ENCODE results near the gene KLHL17. TPM values are rescaled to one million over a fixed set of nuclear protein-coding genes. Genes with fewer than 3 reads are reported as not detected.
"Not testable (repeated sequence)": the region's sequence is repeated elsewhere in the genome, so short reads cannot be mapped to it uniquely, and the experiment has no call there.

KLHL17 gene
- total RNA-seq, 1 donor: 3.0 TPM

DNA sequence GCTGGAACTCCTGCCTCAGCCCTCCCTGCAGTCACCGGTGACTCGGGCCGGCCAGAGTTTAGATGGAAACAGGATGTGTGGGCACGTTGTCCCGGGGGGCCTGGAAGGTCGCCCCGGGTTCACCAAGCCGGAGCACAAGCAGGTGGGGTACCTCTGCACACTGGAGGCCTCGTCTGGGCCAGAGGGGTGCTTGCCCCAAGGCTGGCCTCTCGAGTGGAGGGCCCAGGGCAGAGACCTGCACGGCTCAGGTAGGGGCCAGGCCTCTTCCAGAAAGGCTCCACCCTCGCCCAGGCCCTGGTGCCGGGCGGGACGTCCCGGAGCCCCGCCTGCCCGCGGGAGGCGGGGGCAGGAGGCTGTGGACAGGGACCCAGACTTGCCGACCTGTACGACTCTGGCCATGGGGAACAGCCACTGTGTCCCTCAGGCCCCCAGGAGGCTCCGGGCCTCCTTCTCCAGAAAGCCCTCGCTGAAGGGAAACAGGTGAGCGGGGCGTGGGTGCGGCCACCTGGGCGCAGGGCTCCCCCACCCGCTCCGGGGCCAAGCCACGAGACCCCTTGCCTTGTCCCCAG, 5.8 kb downstream of the KLHL17 start, which contains the start of gene PLEKHN1:
TSS of gene PLEKHN1 (plus strand) at position 348 of the 569 bp plus-strand sequence. CDS start at position 398, 50 bp downstream.
- peak in 2 of 3 donors; percentile 23 to 48 for DNase-seq (ENCODE audit: low read depth in 2 of 3, low spot score in 2 of 3)

DNA sequence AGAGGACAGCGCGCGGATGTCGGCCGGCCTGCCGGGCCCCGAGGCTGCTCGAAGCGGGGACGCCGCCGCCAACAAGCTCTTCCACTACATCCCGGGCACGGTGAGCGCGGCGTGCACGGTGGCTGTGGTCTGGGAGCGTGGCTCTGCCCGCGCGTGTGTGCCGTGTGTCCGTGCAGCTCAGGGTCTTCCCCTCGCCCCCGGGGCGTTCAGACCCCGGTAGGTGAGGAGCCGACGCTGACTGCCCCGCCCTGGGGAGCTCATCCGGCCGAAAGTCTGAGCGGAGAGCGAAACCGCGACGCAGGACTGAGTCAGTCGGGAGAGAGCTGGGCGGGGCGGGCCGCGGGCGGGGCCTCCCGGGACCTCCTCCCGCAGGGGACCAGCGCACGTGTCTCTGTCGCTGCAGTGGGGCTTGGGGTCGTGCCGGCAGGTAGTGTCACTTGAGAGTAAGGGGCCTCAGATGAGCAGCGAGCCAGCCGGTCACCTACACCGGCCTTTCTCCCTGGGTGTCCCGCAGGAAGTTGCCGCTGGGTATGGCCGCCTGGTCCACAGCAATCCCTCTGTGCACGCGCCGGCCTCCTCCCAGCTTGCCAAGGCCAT, 6.4 kb downstream of the KLHL17 start:
- DNase-seq (ENCODE audit: low read depth in 2 of 3, low spot score in 2 of 3): peak; percentile 44 to 74 (median 57)

DNA sequence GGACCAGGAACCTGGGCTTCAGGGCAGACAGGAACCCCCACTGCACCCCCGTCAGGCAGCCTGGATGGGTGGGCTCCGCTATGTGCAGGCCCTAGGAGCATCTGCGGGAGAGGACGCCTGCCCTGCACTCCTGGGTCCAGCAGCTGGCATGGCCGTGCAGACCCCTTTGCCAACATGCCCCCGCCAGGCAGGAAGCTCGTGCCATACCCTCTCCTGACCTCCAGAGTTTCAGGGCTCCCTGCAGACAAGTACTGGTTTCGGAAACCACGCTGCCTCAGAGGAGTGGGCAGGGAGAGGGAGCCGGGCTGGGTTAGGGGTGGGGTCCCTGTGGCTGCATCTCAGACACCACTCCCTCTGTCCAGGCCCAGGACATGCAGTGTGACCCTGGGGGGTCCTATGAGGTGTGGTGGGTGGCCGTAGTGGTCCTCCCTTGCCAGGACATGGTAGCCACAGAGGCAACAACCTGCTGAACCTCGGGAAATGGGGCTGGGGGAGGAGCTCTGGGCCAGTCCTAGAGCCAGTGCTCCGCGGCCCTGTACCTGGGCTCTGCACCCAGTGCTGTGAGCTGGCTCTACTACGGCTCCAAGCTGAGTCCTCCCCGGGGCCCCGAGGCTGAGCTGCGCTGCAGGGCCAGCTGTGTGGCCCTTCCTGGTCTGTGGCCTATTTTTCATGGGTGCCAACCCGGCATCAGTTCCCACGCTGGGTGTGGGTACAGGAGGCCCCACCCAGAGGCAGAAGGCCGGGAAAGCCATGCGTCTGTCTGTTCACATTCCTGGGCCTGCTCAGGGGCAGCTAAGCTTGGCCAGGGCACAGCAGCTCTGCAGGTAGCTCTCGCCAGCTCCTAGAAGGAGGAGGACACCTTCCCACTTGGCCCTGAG, 7.3 kb downstream of the KLHL17 start:
- no peak for DNase-seq (ENCODE audit: low read depth in 2 of 3, low spot score in 2 of 3)

DNA sequence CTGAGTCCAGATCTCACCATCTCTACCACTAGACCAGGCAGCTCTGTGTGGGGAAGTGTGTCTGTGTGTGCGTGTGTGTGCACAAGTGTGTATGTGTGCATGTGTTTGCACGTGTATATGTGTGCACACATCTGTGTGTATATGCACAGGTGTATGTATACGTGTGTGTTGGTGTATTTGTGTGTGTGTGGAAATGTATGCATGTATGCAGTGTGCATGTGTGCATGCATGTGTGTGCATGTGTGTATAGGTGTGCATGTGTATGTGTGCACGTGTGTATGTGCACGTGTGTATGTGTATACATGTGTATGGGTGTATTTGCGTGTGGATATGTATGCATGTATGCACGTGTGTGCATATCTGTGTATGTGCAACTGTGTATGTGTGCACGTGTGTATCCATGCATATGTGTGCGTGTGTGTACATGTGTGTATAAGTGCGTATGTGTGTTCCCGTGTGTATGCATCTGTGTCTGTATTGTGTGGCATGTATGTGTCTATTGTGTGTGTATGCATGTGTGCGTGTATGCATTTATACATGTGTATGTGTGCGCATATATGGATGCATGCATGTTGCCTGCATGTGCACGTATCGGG, 9.0 kb downstream of the KLHL17 start:
- DNase-seq (ENCODE audit: low read depth in 2 of 3, low spot score in 2 of 3): no peak

DNA sequence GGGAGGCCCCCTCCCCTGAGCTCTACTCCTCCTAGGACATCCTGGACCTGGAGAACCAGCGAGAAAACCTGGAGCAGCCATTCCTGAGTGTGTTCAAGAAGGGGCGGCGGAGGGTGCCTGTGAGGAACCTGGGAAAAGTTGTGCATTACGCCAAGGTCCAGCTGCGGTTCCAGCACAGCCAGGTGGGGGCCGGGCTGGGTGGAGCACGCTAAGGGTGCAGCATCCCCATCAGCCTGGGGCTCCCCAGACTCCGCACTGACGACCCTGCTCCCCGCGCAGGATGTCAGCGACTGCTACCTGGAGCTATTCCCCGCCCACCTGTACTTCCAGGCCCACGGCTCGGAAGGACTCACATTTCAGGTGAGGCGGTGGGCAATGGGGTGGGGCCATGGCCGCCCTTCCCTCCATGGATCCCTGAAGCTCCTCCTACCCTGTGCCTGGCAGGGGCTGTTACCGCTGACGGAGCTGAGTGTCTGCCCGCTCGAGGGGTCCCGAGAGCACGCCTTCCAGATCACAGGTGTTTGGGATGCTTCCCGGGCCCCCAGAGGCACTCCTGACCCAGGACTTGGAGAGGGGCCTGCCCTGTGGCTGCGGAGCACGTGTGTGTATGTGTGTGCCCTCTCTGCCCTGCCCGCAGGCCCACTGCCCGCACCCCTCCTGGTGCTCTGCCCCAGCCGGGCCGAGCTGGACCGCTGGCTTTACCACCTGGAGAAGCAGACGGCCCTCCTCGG, 10.0 kb downstream of the KLHL17 start:
- DNase-seq (ENCODE audit: low read depth in 2 of 3, low spot score in 2 of 3): no peak

DNA sequence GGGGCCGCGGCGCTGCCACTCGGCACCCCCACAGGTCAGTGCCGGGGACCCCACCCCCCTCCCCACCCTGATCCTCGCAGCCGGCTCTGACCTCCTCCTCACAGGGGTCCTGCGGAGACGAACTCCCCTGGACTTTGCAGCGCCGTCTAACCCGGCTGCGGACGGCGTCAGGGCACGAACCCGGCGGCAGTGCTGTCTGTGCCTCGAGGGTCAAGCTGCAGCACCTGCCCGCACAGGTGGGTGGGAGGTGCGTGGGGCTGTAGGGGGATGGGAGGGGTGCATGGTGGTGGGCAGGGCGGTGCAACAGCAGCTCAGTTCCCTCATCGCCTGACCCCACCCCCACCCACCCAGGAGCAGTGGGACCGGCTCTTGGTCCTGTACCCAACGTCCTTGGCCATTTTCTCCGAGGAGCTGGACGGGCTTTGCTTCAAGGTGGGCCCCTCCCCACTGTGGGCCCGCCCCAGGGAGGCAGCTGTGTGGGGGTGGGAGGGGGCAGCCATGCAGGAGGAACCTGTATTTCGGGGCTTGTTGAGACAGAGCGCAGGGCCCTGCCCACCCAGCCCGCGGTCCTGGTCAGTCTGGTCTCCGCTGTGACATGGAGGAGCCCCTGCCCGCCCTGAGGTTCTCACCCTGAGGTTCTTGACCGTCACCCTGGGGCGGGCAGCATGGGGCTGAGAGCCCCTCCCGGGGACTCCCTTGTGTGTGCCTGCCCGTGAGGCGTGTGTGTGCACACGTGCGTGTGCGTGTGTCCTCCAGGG, 10.8 kb downstream of the KLHL17 start:
- DNase-seq (ENCODE audit: low read depth in 2 of 3, low spot score in 2 of 3): no peak

DNA sequence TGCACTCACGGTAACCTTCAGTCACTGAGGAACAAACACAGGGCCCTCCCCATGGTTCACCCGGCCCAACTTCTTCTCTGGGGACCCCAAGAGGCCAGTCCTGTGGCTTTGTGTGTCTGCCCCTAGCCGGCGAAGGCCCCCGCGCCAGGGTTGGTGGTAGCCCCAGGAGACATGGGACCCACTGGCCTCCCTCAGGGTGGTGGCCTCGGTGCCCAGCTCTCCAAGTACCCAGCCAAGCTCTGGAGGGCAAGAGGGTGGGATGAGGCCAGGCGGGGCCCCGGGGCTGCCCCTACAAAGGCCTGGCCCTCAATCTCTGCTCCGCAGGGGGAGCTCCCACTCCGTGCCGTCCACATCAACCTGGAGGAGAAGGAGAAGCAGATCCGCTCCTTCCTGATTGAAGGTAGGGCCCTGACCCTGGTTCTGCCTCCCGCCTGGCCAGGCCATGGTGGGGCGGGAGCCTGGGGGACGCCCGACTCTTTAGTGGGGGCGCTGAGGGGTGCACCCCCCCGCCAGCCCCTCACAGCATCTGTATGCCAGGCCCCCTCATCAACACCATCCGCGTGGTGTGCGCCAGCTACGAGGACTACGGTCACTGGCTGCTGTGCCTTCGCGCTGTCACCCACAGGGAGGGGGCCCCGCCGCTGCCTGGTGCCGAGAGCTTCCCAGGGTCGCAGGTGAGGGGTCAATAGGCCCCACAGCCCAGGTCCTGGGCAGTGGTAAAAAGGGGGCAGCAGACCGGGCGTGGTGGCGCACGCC, 11.5 kb downstream of the KLHL17 start:
- DNase-seq (ENCODE audit: low read depth in 2 of 3, low spot score in 2 of 3): no peak

DNA sequence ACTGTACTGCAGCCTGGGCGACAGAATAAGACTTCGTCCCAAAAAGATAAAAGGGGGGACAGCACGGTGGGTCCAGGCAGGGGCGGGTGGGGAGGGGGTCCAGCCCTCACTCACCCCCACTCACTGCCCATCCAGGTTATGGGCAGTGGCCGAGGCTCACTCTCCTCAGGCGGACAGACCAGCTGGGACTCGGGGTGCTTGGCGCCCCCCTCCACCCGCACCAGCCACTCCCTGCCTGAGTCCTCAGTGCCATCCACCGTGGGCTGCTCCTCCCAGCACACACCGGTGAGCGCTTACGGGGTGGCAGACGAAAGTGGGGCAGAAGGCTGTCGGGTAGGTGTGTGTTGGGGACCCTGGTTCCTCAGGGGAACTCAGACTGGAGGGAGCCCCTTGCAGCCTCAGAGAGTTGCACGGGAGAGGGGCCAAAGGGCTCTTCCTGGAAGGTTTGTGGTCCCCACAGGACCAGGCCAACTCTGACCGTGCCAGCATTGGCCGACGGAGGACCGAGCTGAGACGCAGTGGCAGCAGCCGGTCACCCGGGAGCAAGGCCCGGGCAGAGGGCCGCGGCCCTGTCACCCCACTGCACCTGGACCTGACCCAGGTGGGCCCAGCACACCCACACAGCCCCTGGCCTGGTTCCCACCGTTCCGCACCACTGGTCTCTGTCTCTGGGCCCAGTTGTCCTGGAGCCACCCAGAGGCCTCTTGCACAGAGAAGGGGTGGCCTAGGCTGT, 12.5 kb downstream of the KLHL17 start:
- DNase-seq (ENCODE audit: low read depth in 2 of 3, low spot score in 2 of 3): no peak

DNA sequence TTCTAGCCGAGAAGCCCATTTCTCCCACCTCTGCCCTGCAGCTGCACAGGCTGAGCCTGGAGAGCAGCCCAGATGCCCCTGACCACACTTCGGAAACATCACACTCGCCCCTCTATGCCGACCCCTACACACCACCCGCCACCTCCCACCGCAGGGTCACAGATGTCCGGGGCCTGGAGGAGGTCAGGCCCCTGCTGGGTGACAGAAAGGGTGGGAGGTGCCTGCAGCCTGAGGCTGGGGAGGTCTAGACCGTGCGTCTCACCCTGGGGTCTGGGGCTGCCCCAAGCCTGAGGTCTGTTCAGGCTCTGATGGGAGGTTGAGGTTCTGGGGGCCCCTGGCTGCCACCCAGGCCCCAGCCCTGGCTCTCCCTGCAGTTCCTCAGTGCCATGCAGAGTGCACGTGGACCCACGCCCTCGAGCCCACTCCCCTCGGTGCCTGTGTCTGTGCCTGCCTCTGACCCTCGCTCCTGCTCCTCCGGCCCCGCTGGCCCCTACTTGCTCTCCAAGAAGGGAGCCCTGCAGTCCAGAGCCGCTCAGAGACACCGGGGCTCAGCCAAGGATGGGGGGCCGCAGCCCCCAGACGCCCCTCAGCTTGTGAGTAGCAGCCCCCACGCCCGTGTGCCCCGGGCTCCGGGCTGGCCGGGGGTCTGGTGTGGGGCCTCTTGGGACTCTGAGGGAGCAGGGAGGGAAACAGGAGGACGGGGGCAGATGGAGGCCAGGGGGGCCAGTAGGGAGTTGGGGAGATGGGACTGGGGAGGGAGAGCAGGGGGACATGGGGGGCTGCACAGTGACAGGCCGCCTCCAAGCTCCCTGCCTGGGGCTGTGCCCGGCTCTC, 13.3 kb downstream of the KLHL17 start:
- DNase-seq (ENCODE audit: low read depth in 2 of 3, low spot score in 2 of 3): no peak

DNA sequence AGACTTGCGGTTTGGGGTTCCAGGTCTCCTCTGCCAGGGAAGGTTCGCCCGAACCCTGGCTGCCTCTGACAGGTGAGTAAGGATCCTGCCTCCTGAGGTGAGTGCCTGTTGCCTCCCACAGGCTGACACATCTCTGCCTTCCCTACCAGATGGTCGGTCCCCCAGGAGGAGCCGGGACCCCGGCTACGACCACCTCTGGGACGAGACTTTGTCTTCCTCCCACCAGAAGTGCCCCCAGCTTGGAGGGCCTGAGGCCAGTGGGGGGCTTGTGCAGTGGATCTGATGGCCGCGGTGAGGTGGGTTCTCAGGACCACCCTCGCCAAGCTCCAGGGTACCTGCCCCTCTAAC, 13.9 kb downstream of the KLHL17 start:
- DNase-seq (ENCODE audit: low read depth in 2 of 3, low spot score in 2 of 3): no peak

DNA sequence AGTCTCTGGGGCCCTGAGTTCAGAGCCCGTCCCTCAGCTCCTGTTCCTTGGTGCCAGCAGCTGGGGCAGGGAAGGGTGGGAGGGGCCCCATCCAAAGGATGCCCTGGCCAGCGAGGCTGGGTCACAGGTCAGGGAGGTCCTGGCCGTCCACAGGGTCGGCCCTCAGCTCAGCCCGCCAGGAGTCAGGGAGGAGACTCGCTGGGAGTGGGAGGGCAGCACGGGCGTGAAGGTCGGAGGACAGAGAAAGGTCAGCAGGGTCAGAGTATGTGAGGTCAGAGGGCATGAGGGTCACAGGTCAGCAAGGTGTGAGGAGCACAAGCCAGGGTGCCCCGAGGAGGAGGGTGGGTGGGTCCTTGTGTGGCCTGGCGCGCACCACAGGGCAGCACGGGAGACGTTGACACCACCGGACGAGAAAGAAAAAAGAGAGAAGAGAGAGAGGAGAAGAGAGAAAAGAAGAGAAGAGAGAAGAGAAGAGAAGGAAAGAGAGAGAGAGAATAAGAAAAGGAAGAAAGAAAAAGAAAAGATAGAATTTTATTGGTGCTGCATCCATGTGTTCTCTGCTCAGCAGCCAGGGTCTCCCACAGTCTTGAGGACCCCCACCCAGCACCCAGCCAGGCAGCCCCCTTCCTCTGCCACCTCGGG, 14.4 kb downstream of the KLHL17 start:
- no peak for DNase-seq (ENCODE audit: low read depth in 2 of 3, low spot score in 2 of 3)

DNA sequence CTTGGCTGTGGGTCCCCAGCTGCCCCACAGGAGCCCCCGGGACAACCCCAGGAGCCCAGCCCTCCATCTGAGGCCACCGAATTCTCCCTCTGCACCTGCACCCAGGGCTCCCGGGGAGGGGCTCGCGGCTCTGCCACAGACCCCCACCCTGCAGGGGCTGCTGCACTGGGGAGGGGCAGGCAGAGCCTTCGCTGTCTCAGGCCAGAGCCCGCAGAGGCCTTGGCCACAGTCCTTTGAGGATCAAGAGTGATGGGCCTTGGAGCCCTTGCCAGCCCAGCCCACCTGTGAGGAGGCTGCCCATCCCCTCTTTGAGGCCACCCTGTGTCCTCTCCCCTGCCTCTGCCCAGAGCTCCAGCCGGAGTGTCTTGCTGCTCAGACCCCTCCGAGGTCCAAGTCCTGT, 15.0 kb downstream of the KLHL17 start:
- no peak for DNase-seq (ENCODE audit: low read depth in 2 of 3, low spot score in 2 of 3)

DNA sequence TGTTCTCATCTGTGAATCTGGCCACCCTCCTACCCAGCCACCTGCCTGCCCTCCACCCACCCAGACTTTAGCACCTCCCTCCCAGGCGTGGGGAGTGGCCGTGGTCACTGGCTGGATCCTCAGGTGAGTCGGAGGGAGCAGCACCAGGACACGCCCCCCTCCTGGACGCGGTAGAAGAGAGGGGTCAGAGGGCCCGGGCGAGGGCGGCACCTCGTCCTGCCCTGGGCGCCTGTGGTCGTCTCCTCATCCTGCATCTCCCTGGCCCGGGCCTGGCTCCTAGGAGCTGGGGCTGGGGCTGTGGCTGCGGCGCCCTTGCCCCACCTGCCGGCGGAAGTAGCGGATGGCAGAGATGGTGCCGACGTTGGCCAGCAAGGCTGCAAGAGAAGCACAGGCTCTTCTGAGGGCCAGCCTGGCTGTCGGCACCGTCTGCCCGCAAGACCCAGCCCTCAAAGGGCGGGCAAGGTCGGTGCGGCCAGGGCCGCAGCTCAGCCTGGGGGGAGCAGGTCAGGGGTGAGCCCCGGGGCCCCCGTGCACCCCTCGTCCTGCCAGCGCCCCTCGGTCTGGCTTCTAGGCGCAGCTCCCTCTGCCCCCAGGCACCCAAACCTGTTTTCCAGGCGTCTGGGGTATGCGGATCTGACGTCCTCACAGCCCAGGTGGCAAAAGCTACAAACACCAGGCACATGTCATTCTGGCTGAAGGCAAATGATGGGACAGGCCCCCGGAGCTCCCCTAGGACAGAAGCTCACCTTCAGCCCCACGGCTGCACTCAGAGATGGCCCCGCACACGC, 15.7 kb downstream of the KLHL17 start:
- peak in 2 of 3 donors; percentile 57 to 59 for DNase-seq (ENCODE audit: low read depth in 2 of 3, low spot score in 2 of 3)

DNA sequence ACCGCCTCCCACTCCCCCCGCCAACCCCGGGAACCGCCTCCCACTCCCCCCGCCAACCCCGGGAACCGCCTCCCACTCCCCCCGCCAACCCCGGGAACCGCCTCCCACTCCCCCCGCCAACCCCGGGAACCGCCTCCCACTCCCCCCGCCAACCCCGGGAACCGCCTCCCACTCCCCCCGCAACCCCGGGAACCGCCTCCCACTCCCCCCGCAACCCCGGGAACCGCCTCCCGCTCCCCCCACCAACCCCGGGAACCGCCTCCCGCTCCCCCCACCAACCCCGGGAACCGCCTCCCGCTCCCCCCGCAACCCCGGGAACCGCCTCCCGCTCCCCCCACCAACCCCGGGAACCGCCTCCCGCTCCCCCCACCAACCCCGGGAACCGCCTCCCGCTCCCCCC, 16.4 kb downstream of the KLHL17 start:
- not testable (repeated sequence) for DNase-seq (ENCODE audit: low read depth in 2 of 3, low spot score in 2 of 3)

DNA sequence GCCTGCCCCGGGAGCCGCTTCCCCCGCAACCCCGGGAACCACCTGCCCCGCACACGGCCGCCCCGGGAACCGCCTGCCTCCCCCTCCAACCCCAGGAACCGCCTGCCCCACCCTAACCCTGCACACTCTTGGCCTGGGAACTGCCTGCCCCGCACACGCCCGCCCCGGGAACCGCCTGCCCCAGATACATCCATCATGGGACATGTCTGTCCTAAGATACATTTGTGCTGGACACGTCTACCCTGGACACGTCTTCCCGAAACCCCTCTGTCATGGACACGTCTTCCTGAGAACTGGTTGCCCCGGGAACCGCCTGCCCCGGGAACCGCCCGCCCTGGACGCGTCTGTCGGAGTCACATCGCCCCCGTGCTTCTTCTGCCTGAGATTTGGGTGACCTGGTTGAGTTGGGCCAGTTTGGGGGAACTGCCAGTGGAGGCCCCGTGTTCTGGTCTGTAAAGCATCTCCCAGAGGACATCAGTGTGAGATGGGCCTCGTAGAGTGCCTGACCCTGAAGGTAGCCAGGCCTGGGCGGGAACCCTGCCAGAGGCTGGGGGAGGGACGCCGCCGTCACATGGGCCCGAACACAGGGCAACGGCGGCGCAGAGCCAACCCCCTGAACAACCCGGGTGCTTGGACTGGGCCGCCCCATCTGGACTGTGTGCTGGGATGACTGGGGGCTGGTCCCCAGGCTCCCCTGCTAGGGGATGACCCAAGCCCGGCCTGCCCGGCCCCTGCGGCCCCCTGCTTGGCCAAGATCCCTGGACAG, 17.9 kb downstream of the KLHL17 start:
- no peak for DNase-seq (ENCODE audit: low read depth in 2 of 3, low spot score in 2 of 3)

Data from hematopoietic multipotent progenitor cell (in vitro differentiated cells).